Epithelial cell of proximal tubule (primary cell): ENCODE data around the gene TMC6. TPM values are rescaled to one million over a fixed set of nuclear protein-coding genes. Genes with fewer than 3 reads are reported as not detected.
"Not testable (repeated sequence)": the region's sequence is repeated elsewhere in the genome, so short reads cannot be mapped to it uniquely, and the experiment has no call there.

Experiments
- DNase-seq: peaks from one replicate; pipeline ENCODE4 v3.0.0-alpha.2; 2011; ENCODE audit warnings: low read depth
- H3K4me3 ChIP-seq: 2 replicates; pipeline ENCODE4 v1.5.1; 2011; ENCODE audit warnings: low read depth, mild to moderate bottlenecking, low read length
- CTCF ChIP-seq: conservative IDR thresholded peaks from 2 replicates; pipeline ENCODE4 v1.5.1; 2012; ENCODE audit warnings: low read depth, mild to moderate bottlenecking, low read length
- total RNA-seq: library from RNA; depleted of rRNA; stranded (reverse); fragments of >200 nt; gene quantifications from 2 replicates; pipeline ENCODE4 v1.2.3, GENCODE V29; 2015

The TMC6 gene
- total RNA-seq, 1 donor from 2014 or later, result 52.1 TPM

DNA sequence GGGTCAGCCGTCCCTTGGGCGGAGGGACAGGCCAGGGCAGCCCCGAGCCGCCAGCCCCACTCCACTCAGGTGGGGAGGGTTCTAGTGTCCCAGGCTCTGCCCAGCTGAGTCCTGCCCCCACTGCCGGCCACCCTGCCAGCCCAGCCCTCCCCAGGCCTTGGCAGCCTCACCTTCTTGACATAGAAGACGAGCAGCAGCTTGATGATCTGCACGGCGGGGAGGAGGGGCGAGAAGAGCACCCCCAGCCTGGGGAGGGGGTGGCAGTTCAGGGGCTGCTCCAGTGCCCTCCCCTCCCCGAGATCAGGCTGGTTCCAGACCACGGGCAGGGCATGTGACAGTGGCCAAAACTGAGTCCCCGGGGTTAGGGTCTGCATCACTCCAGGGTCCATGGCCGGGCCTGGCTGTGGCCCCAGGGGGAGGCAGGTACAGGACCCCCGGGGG is 9.7 kb downstream of the TMC6 start:
- TF ChIP-seq CTCF, result no peak
- no peak for DNase-seq

GRCh38 chr17:78117027-78117981 is 11.3 kb downstream of the TMC6 start:
- DNase-seq, result no peak
- no peak overlapping the region for H3K4me3 ChIP-seq
- TF ChIP-seq CTCF, result peak; percentile 48

More for the DNA sequence above, 9.7 kb downstream of the TMC6 start:
- no peak overlapping the region for H3K4me3 ChIP-seq

- no peak for DNase-seq
- no peak overlapping the region for H3K4me3 ChIP-seq
- no peak for TF ChIP-seq CTCF
These were observed 12.1 kb downstream of the TMC6 start for GRCh38 chr17:78116411-78116810.

- H3K4me3 ChIP-seq, DNase-seq: not testable (repeated sequence)
These were observed 12.8 kb downstream of the TMC6 start for GRCh38 chr17:78115803-78116202.

GRCh38 chr17:78114831-78115723 is 13.5 kb downstream of the TMC6 start:
- TF ChIP-seq CTCF, result no peak
- DNase-seq, result no peak
- H3K4me3 ChIP-seq, result no peak overlapping the region

DNA sequence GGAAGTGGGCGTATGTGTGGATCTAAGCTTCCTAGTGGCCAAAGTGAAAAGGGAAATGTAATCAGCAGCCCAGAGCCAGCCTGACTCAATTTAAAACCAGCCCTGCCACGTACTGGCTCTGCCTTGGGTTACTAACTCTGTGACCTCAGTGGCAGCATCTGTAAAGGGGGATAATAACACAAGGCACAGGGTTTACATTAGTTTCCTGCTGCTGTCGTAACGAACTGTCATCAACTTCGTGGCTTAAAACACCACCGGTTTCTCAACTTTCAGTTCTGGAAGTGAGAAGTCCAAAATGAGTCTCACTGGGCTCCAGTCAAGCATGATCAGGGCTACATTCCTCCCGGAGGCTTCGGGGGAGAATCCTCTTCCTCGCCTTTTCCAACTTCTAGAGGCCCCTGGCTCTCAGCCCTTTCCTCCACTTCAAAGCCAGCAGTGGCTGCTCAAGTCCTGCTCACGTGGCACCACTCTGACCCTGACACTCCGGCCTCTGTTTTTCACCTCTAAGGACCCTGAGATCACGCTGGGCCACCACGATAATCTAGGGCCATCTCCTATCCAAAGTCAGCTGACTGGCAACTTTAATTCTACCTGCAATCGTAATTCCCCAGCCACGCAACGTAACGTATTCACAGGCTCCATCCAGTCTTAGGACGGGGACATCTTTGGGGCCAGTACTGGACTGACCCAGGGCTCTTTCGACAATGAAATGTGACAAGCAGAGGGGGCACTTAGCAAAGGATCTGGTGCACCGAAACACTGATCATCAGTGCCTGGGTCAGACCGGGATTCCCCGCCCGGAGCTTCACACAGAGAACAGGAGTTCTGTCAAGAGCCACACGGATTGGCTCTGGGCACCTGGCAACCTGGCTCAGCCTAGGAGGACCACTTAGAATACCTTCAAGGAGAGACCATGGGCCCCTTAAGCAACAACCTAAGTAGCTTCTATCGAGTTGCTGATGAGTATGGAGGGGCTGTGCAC is 14.5 kb downstream of the TMC6 start:
- no peak overlapping the region for H3K4me3 ChIP-seq
- no peak for DNase-seq
- TF ChIP-seq CTCF, result no peak
